HG02840 (cell line): ENCODE data around the gene ATP7B.
"Not testable (repeated sequence)": the region's sequence is repeated elsewhere in the genome, so short reads cannot be mapped to it uniquely, and the experiment has no call there.

Experiments
- ATAC-seq: cut with Tn5 transposase; IDR thresholded peaks from one replicate; pipeline ENCODE4 v1.9.1; 2021; ENCODE audit warnings: mild to moderate bottlenecking, moderate library complexity, moderate number of reproducible peaks; ENCODE audit not compliant: unreplicated experiment, low FRiP score

ATP7B gene

DNA sequence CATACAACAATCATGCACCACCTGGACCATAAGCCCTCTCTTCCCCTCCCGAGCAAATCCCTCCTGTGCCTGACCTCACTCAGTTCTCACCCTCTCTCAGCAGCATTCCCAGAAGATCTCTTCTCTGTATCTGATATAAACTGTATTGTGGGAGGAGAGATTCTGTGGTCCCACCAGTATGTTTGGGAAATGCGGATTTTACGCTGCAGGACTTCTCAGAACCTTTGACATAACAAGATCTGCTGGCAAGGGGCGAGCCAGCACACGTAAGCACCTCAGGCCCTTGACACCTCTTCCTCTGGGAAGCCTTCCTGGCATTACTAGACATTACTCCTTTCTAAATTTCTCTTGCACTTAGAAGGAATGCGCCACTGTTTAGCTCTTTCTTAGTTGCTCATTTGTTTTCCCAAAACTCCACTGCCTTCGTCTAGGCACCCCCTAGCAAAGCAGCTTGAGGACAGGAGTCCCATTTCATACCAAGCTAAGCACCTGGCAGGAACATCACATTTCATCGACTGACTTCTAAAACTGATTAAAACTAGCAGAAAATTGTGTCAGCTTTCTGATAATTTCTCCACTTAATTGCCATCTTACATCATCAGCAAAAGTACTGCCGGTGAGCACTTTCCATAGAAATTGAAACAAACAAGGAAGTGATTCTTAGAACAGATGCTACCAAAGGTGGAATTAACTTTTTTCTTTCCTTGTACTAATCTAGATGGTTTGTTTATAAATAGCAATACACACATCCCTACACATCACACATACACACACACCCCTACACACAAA lies 86.3 kb downstream of the ATP7B start:
- ATAC-seq = no peak

DNA sequence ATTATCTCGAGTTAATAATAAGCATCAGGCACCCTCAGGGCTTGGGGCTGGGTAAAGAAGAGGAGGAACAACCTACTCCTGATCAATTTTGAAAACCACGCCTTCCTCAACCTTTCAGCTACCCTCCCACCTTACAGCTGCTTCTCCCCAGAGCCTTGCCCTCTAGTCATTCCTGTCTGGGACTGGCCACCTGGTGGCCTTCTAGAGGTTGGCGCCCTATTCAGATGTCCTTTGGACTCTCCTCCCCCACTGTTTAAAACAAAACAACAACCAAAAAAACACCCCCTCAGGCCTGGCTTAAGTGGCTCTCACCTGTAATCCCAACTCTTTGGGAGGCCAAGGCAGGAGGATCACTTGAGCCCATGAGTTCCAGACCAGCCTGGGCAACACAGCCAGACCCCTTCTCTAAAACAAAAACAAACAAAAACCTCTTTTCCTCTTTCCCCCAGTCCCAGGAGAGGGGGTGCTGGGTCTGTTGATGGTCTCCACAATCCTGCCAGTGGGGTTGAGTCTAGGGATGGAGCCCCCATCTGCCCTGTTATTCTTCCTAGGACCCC lies 87.2 kb downstream of the ATP7B start:
- ATAC-seq = no peak

DNA sequence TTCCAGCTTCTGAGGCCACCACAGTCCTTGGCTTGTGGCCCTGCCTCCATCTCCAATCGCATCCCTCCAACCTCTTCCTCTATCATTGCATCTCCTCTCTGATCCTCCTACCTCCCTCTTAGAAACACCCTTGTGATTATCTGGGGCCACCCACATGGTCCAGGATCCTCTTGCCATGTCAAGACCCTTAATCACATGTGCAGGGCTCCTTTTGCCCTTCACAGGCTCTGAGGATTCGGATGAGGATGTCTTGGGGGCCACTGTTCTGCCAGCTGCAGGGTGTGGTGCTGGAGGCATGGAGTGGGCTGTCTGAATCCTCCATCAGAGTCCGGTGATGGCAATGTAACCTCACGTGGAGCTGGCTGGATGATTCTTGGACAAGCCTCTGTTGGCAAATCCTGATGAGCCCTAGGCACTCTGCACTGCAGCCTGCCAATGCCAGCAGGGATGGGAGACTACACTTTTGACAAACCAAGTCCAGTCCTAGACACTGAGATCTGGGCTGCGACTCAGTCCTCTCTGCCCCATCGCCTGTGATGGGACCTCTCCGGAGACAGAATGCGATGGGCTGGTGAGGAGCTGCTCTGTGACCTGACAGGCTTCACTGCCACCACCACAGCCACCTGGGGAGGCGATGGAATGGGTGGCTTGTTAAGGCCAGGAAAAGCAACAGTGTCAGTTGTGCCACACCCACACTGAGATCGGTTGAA lies 88.3 kb downstream of the ATP7B start:
- no peak for ATAC-seq

GRCh38 chr13:51921790-51922740 lies 89.2 kb downstream of the ATP7B start:
- ATAC-seq = no peak

DNA sequence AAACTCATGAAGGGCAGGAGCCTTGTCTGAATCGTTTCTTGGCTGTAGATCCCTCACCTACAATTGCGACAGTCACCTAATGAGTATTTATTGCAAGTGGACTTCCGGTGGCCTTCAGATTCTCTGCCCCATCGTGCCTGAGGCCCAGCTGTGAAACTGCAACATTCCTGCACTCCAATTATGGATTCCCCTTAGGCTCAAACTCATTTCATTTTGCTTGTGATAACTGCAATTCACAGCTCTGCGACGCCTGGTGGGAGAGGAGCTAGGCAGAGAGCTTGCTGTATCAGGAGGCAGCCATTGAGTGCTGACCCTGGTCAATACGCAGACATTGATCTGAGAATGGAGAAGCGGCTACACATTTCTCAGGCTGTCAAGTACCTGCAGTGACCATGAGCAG lies 90.5 kb downstream of the ATP7B start:
- ATAC-seq = no peak

GRCh38 chr13:51920267-51920666 lies 91.0 kb downstream of the ATP7B start:
- ATAC-seq = no peak

DNA sequence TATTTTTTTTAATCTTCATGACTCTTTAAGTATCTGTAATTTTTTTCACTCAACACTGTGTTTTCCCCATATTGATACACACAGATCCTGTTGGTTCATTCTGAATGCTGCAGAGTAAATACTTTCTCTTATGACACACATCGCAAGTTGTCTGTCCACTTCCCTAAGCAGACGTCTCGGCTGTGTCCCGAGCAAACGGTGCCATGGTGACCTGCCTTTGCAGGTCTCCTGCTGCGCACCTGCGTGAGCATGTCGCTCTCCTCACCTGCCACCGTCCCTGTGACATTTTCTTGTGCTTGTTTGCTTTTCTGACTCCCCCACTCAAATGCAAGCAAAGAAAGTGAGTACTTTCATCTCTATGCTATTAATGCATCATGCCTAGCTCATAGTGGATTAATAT lies 91.7 kb downstream of the ATP7B start:
- no peak for ATAC-seq

GRCh38 chr13:51916962-51917361 lies 94.3 kb downstream of the ATP7B start:
- ATAC-seq = no peak

GRCh38 chr13:51916051-51916818 lies 95.0 kb downstream of the ATP7B start:
- no peak for ATAC-seq

DNA sequence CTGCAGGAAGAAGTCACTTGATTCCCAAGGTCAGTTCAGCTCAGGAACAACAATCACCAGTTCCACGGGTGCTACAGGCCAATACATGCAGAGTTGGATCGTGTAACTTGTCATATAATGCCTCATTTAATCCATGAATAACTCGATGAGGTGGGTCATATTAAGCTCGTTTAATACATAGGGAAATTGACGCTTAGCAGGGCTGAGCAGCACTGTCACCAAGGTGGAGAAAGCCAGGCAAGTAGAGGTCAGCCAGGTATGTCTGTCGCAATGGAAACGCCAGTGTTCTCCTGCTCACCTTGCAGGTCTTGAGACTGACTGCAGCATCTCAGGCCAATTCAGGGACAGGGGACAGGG lies 97.1 kb downstream of the ATP7B start:
- no peak for ATAC-seq

DNA sequence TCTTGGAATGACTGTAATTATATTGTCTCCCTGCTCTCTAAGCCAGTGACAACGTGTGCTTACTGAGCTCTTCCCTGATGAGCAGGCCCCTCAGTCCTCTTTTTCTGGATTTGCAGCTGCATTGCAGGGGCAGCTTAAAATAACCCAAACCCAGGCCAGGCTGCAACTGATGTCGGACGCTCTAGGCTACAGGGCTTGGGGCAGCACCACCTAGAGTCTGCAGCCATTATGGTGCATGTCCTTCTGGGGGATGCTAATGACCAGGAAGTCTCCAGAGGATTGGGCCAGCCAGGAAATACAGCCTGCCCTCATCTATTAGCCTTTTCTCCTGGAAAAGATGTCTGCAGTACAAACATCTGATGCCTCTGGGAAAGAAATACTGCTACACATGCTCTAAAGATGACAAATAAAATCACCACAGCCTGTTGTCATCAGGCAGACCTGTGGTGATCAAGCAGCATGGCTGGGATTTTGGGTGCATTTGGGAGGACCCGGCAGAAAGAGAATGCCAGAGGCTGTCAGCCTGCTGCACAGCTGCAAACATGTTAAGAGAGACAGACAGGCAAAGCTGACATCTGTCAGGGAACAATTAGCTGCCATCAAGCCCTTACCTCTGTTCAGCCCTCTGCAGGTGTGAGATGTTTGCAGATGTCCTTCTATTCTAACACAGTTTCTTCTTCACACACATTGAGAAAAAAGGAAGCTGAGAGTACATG lies 97.7 kb downstream of the ATP7B start:
- no peak for ATAC-seq

DNA sequence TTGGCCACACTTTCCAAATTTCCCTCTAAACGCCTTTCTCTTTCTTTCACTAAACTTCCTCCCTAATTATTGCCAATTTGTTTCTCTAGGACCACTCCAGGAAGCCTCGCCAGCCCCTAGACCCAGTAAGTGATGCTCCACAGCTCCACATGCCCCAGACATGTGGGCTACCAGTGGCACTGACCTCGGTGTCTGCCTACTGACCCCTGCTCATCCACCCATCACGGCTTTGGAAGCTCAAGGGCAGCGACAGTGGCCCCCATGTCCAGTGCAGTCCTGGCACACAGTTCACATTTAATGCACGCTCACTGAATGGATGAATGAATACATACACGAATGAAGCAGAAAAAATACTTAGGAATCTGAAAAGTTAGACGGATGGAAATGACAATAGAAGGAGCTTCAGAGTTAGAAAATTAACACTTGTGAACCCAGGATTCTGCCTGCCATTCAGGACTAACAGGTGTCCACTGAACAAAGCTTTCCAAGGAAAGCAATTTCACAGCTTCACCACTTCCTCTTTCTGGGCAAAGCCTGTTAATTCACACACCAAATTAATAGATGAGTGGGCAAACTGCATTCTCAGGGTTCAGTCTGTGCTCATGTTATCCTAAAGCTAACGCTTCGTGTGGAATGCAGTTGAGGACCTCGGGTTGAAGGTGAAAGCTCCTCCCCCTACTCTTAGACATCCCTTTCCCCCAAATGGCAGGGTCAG lies 98.6 kb downstream of the ATP7B start:
- ATAC-seq = no peak

- ATAC-seq = no peak
These were observed 99.2 kb downstream of the ATP7B start for GRCh38 chr13:51912091-51912490.

DNA sequence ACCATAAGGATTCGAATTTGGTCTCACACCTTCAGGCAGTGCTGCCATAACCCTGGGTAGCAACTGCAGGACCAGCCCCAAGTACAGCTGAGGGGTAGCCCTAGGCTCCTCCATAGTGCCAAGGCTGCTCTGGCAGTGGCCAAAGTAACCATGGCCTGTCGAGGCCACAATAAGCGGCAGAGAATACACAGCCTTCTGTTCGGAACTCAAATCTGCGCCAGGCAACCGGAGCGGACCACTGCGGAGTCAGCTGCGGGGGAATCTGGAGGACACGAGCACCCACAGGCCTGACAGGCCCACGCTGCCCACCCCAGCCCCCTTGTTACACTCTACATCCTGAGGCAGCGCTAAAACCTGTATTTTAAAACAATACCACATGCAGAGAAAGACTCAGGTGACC lies 100.7 kb downstream of the ATP7B start:
- no peak for ATAC-seq

DNA sequence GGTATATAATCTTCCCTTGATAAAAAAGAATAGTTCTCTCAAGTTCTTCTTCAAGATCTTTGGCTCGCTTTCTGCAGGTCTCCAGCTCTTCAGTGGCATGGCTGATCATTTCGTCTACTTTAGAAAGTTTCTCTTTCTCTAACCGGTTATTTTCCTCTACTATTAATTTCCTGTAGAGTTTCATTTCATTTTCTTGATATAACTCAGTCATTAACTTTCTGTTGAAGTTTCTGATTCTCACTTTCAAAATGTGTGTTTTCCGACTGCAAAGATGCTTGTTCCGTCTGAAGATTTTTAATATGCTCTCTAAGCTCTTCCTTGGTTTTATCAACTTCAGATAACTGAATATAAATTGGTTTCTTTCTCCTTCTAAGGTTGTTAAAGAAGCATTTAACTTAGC lies 102.0 kb downstream of the ATP7B start:
- ATAC-seq = not testable (repeated sequence)

DNA sequence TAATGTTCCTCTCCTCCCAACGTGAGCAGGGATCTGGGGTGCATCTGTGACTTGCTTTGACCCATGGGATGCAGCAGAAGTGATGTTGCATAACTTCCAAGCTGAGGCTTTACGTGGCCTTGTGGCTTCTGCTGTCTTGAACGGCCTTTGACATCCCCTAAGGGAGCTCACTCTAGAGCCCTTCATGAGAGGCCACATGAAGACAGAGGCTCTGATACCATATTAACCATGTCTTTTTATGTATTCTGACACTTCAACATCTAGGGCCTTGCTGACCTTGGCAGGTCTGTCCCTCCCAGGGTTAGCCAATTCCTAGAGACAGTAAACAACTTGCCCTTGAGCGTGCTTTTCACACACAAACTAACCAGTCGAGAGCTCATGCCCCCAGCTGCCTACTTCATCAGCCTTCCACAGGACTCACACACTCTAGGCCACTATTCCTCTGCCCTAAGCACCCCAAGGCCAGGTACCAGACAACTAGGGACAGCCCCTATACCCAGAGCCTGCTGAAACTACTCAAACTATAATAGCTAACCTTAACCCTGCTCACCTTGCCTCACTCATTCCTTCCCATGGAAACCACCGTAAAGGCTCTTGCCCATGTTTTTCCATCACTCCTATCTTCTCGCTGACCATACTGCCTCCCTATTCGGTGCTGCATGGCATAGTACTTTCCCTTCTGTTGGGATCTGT lies 104.1 kb downstream of the ATP7B start:
- no peak for ATAC-seq

GRCh38 chr13:51906581-51906980 lies 104.7 kb downstream of the ATP7B start:
- no peak for ATAC-seq

GRCh38 chr13:51905787-51906186 lies 105.5 kb downstream of the ATP7B start:
- ATAC-seq = no peak
